ENCODE results near the gene TGM5. TPM values are rescaled to one million over a fixed set of nuclear protein-coding genes. Genes with fewer than 3 reads are reported as not detected.
"Not testable (repeated sequence)": the region's sequence is repeated elsewhere in the genome, so short reads cannot be mapped to it uniquely, and the experiment has no call there.

TGM5 gene
- total RNA-seq, 1 donor from 2014 or later = not detected

GRCh38 chr15:43232289-43232874 is 34.3 kb downstream of the TGM5 start:
- Mint-ChIP-seq H3K9me3 (ENCODE audit: unreplicated experiment) (no peaks in the 10 kb centered on the region), H3K36me3 (ENCODE audit: unreplicated experiment) (no peaks in the 10 kb centered on the region), H3K27me3 (ENCODE audit: unreplicated experiment) (peaks cover 53% of the 10 kb centered on the region), H3K27ac (ENCODE audit: unreplicated experiment) (no peak overlapping the region), H3K4me3 (ENCODE audit: unreplicated experiment) (no peak overlapping the region), H3K4me1 (ENCODE audit: unreplicated experiment) (peaks cover 3% of the 10 kb centered on the region)
- TF ChIP-seq CTCF (IDR thresholded peaks at IDR 0.05) = no peak
- DNase-seq (ENCODE audit: extremely low spot score, unreplicated experiment) = no peak

- no peaks in the 10 kb centered on the region for H3K9me3 Mint-ChIP-seq (ENCODE audit: unreplicated experiment)
- peaks cover 3% of the 10 kb centered on the region for H3K4me1 Mint-ChIP-seq (ENCODE audit: unreplicated experiment)
- no peak overlapping the region for H3K27ac Mint-ChIP-seq (ENCODE audit: unreplicated experiment)
- no peak for TF ChIP-seq CTCF (IDR thresholded peaks at IDR 0.05)
- H3K4me3 Mint-ChIP-seq (ENCODE audit: unreplicated experiment) = no peak overlapping the region
- no peak for DNase-seq (ENCODE audit: extremely low spot score, unreplicated experiment)
- H3K27me3 Mint-ChIP-seq (ENCODE audit: unreplicated experiment) = peaks cover 52% of the 10 kb centered on the region
- no peaks in the 10 kb centered on the region for H3K36me3 Mint-ChIP-seq (ENCODE audit: unreplicated experiment)
Measured at GRCh38 chr15:43230640-43231115, 36.0 kb downstream of the TGM5 start.

GRCh38 chr15:43229977-43230376 is 36.8 kb downstream of the TGM5 start:
- Mint-ChIP-seq H3K4me1 (ENCODE audit: unreplicated experiment) (peaks cover 3% of the 10 kb centered on the region), H3K27me3 (ENCODE audit: unreplicated experiment) (peaks cover 51% of the 10 kb centered on the region)
- no peak for DNase-seq (ENCODE audit: extremely low spot score, unreplicated experiment)

GRCh38 chr15:43226436-43227305 is 40.1 kb downstream of the TGM5 start:
- TF ChIP-seq CTCF (IDR thresholded peaks at IDR 0.05) = no peak
- H3K27ac Mint-ChIP-seq (ENCODE audit: unreplicated experiment) = no peak overlapping the region
- peaks cover 57% of the 10 kb centered on the region for H3K27me3 Mint-ChIP-seq (ENCODE audit: unreplicated experiment)
- no peak for DNase-seq (ENCODE audit: extremely low spot score, unreplicated experiment)
- no peaks in the 10 kb centered on the region for H3K36me3 Mint-ChIP-seq (ENCODE audit: unreplicated experiment)
- no peak overlapping the region for H3K4me3 Mint-ChIP-seq (ENCODE audit: unreplicated experiment)
- H3K9me3 Mint-ChIP-seq (ENCODE audit: unreplicated experiment) = no peaks in the 10 kb centered on the region
- H3K4me1 Mint-ChIP-seq (ENCODE audit: unreplicated experiment) = peaks cover 3% of the 10 kb centered on the region

More at GRCh38 chr15:43229977-43230376, 36.8 kb downstream of the TGM5 start:
- H3K27ac Mint-ChIP-seq (ENCODE audit: unreplicated experiment) = no peak overlapping the region
- no peak overlapping the region for H3K4me3 Mint-ChIP-seq (ENCODE audit: unreplicated experiment)
- no peaks in the 10 kb centered on the region for H3K36me3 Mint-ChIP-seq (ENCODE audit: unreplicated experiment)
- H3K9me3 Mint-ChIP-seq (ENCODE audit: unreplicated experiment) = no peaks in the 10 kb centered on the region
- TF ChIP-seq CTCF (IDR thresholded peaks at IDR 0.05) = no peak

GRCh38 chr15:43225950-43226255 is 40.8 kb downstream of the TGM5 start:
- H3K27ac Mint-ChIP-seq (ENCODE audit: unreplicated experiment); H3K36me3 Mint-ChIP-seq (ENCODE audit: unreplicated experiment); H3K4me1 Mint-ChIP-seq (ENCODE audit: unreplicated experiment); H3K4me3 Mint-ChIP-seq (ENCODE audit: unreplicated experiment); DNase-seq (ENCODE audit: extremely low spot score, unreplicated experiment); H3K9me3 Mint-ChIP-seq (ENCODE audit: unreplicated experiment): not testable (repeated sequence)
- peaks cover 64% of the 10 kb centered on the region for H3K27me3 Mint-ChIP-seq (ENCODE audit: unreplicated experiment)

Measured in osteocyte (in vitro differentiated cells).